Activated naive CD4-positive, alpha-beta T cell treated with anti-CD3 and anti-CD28 coated beads, Interleukin-2, amount 50 U/mL, for 24 hours (primary cell): Measurements from ENCODE around the gene POU4F3.

Source experiments
- H3K27ac Mint-ChIP-seq: one replicate; pipeline ENCODE4 v1.8.0; 2021; ENCODE audit warnings: mild to moderate bottlenecking, mixed read lengths
- H3K27me3 Mint-ChIP-seq: one replicate; pipeline ENCODE4 v1.8.0; 2021; ENCODE audit warnings: mixed read lengths
- H3K36me3 Mint-ChIP-seq: one replicate; pipeline ENCODE4 v1.8.0; 2021; ENCODE audit warnings: mixed read lengths
- H3K4me1 Mint-ChIP-seq: one replicate; pipeline ENCODE4 v1.8.0; 2021; ENCODE audit warnings: mixed read lengths
- H3K4me3 Mint-ChIP-seq: one replicate; pipeline ENCODE4 v1.8.0; 2021; ENCODE audit warnings: mild to moderate bottlenecking, mixed read lengths
- H3K9me3 Mint-ChIP-seq: one replicate; pipeline ENCODE4 v1.8.0; 2021; ENCODE audit warnings: mixed read lengths

The POU4F3 gene

DNA sequence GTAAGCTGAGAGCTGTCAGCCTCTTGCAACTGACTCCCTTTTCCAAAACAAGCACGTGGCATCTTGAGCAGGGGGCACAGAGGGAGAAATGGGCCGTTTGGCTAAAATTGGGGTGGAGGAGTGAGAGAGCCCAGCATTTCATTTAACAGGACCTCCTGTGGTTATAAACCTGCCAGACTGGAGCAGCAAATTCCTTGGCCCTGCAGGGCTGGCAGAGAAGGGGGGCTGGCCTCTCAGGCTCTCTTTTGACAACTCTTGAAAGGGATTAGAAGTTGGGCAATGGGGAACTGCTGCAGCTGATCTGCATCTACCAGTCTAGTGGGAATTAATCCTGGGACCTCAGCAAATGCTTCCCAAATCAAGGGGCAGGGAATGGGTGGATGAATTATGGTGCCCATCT is 7.2 kb upstream of the POU4F3 start:
- Mint-ChIP-seq H3K9me3 (no peaks in the 10 kb centered on the region), H3K4me1 (no peaks in the 10 kb centered on the region), H3K4me3 (no peak overlapping the region), H3K27ac (no peak overlapping the region), H3K27me3 (peaks cover 37% of the 10 kb centered on the region), H3K36me3 (no peaks in the 10 kb centered on the region)

DNA sequence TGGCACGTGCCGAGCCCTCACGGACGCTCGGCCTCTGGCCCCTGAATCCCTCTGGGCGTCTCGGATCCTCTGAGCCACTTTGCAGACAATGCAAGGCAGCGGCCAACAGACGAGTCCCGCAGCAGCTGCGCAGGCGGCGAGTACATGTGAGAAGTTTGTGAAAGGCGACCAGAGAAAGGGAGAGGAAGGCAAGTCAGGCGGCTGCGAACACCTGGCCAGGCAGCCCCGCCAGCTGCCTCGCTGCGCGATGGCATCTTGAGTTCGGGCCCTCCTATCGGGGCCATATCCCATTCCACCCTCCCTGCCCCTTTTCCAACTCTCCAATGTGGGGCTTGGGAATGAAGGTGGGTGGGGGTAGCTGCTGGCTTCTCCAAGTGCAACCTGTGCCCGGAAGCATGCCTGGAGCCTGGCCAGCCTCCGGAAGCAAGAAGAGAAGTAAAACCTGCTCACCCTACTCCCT is 4.5 kb upstream of the POU4F3 start:
- Mint-ChIP-seq H3K9me3 (no peaks in the 10 kb centered on the region), H3K27me3 (peaks cover 43% of the 10 kb centered on the region), H3K4me3 (no peak overlapping the region), H3K4me1 (peaks cover 3% of the 10 kb centered on the region), H3K36me3 (no peaks in the 10 kb centered on the region), H3K27ac (no peak overlapping the region)

DNA sequence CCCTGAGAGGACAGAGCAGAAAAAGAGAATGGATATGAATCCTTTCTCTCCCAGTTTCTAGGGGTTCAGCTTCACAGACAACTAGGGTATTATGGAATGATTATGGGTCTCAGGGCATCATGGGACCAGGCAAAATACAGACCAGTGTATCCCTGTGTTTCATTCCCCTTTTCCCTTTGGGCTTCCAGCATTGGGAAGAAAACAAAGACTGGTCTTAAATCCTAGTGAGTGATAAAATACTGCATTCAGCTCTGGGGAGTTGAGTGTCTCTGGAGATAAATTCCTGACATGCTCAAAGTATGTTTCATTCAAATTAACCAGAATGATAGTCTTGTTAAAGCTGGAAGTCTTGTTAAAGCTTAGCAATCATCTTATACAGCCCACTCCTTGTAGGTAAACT is 2.4 kb upstream of the POU4F3 start:
- Mint-ChIP-seq H3K4me1 (peaks cover 3% of the 10 kb centered on the region), H3K36me3 (no peaks in the 10 kb centered on the region), H3K4me3 (no peak overlapping the region), H3K27me3 (peaks cover 54% of the 10 kb centered on the region), H3K9me3 (no peaks in the 10 kb centered on the region), H3K27ac (no peak overlapping the region)

DNA sequence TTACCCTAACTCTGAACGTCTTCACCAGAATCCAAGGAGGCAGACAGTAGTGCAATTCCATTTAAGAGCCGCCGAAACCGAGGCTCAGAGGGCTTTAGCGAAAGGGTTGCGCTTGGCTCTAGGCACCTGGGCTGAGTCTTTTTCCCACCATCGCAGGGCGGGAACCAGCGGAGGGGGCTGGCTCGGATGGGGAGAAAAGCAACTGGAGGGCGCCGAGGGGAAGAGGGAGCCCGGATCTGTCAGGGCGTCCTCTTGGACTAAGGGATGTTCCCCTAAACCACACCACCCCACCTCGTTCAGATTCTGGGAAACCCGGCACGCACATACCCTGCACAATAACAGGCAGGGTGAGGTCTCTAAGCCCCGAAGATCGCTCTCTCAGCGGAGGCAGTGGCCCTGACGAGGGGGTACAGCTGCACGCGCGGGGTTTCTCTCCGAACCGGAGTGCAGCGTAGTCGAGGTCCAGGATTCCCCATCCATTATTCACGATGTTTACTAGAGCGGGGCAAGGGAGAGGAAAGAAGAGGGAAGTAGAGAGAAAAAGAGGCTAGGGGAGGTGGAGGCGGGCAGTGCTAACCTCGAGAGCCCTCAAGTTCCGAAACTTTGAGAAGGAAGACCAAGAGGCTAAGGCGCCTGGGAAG is 1.3 kb upstream of the POU4F3 start:
- Mint-ChIP-seq H3K4me3 (no peak overlapping the region), H3K27me3 (peaks cover 60% of the 10 kb centered on the region), H3K4me1 (peaks cover 3% of the 10 kb centered on the region), H3K27ac (no peak overlapping the region), H3K36me3 (no peaks in the 10 kb centered on the region), H3K9me3 (no peaks in the 10 kb centered on the region)

DNA sequence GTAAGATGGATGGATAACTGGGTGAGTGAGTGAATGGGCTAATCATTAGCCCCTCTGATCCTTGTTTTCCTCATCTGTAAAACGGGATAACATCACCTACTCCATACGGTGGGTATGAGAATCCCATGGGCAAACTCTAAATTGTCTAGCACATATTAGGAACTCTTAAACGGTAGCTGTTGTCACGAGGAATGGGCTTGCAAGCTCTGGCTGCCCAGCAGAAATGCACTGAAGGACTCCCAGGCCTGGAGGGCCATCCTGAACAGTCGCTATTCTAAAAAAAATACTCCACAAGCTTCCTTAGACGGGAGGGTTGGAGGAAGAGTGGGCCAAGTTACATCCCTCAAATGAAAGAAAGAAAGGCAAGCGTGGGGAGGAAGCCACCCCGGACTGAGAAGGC is 711 bp upstream of the POU4F3 start:
- Mint-ChIP-seq H3K27me3 (peaks cover 65% of the 10 kb centered on the region), H3K36me3 (no peaks in the 10 kb centered on the region), H3K27ac (no peak overlapping the region), H3K9me3 (no peaks in the 10 kb centered on the region), H3K4me3 (no peak overlapping the region), H3K4me1 (peaks cover 3% of the 10 kb centered on the region)

DNA sequence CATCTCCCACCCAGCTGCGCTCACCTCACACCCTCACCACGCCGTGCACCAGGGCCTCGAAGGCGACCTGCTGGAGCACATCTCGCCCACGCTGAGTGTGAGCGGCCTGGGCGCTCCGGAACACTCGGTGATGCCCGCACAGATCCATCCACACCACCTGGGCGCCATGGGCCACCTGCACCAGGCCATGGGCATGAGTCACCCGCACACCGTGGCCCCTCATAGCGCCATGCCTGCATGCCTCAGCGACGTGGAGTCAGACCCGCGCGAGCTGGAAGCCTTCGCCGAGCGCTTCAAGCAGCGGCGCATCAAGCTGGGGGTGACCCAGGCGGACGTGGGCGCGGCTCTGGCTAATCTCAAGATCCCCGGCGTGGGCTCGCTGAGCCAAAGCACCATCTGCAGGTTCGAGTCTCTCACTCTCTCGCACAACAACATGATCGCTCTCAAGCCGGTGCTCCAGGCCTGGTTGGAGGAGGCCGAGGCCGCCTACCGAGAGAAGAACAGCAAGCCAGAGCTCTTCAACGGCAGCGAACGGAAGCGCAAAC is 1.1 kb downstream of the POU4F3 start:
- no peaks in the 10 kb centered on the region for H3K9me3 Mint-ChIP-seq
- H3K27ac Mint-ChIP-seq: no peak overlapping the region
- no peaks in the 10 kb centered on the region for H3K36me3 Mint-ChIP-seq
- peaks cover 11% of the 10 kb centered on the region for H3K4me1 Mint-ChIP-seq
- H3K27me3 Mint-ChIP-seq: peaks cover 64% of the 10 kb centered on the region
- H3K4me3 Mint-ChIP-seq: no peak overlapping the region

DNA sequence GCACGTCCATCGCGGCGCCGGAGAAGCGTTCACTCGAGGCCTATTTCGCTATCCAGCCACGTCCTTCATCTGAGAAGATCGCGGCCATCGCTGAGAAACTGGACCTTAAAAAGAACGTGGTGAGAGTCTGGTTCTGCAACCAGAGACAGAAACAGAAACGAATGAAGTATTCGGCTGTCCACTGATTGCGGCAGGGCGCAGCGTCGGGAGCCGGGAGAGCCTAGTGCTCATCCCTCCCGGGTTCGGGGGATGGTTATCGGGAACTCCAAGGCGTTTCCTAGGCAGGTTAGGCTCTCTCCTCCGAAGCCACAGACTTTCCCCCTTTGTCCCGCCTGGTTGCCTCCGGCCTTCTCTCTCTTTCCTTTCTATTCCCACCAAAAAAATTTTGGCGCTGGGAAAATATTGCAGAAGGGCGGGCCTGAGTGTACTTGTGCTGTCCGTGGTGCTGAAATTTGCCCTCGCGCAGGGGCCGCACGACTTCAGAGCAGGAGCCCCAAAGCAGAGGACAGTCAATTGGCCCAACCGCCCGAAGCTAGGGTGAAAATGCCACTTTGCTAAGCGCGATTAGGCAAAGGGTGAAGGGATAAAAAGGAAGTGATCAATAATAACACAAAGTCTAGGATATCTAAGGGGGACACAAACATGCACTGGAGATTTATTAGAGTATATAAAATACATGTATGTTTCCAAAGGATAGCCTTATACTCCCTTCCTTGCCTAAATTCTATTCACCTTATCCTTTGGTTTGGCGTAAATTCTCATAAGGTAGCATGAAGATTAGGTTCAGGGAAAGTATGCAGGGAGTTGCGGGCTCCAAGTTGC is 1.8 kb downstream of the POU4F3 start:
- no peak overlapping the region for H3K27ac Mint-ChIP-seq
- H3K9me3 Mint-ChIP-seq: no peaks in the 10 kb centered on the region
- peaks cover 16% of the 10 kb centered on the region for H3K4me1 Mint-ChIP-seq
- H3K4me3 Mint-ChIP-seq: no peak overlapping the region
- peaks cover 64% of the 10 kb centered on the region for H3K27me3 Mint-ChIP-seq
- H3K36me3 Mint-ChIP-seq: no peaks in the 10 kb centered on the region

DNA sequence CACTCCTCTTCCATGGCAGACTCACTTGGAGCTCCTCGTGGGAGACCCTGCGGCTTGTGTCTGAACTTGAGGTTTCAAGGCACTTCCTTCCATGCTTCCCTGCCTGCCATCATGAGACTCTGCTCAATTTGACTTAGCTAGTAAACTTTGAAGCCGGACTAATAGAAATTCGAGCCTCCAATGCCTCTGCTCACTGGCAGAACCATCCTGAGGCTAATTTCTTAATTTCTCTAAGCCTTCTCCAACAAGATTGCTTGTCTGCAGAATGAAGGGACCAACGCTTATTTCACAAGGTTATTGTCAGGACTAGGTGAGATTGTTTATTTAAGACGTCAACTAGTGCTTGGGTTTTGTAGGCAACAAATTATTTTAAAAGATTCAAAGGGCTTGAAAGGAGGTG is 3.2 kb downstream of the POU4F3 start:
- no peaks in the 10 kb centered on the region for H3K9me3 Mint-ChIP-seq
- no peak overlapping the region for H3K27ac Mint-ChIP-seq
- H3K4me1 Mint-ChIP-seq: peaks cover 27% of the 10 kb centered on the region
- H3K4me3 Mint-ChIP-seq: no peak overlapping the region
- no peaks in the 10 kb centered on the region for H3K36me3 Mint-ChIP-seq
- H3K27me3 Mint-ChIP-seq: peaks cover 66% of the 10 kb centered on the region

DNA sequence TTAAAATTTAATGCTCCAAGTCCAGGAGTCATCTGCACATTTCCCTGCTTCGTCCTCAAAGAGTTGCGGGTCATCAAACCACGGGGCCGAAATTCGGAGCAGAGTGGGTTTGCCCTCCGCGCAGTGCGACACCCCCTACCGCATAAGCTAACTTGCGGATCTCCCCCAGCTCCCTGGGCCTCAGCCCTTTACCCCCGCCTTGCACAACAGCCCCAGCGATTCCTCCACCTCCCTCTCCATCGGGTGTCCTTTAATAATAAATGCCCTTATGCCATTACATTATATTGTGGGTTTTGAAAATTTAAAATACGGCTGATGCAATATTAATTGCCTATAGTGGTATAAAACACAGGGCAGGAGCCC is 3.9 kb downstream of the POU4F3 start:
- peaks cover 64% of the 10 kb centered on the region for H3K27me3 Mint-ChIP-seq
- no peaks in the 10 kb centered on the region for H3K36me3 Mint-ChIP-seq
- H3K27ac Mint-ChIP-seq: no peak overlapping the region
- no peak overlapping the region for H3K4me3 Mint-ChIP-seq
- peaks cover 27% of the 10 kb centered on the region for H3K4me1 Mint-ChIP-seq
- no peaks in the 10 kb centered on the region for H3K9me3 Mint-ChIP-seq

DNA sequence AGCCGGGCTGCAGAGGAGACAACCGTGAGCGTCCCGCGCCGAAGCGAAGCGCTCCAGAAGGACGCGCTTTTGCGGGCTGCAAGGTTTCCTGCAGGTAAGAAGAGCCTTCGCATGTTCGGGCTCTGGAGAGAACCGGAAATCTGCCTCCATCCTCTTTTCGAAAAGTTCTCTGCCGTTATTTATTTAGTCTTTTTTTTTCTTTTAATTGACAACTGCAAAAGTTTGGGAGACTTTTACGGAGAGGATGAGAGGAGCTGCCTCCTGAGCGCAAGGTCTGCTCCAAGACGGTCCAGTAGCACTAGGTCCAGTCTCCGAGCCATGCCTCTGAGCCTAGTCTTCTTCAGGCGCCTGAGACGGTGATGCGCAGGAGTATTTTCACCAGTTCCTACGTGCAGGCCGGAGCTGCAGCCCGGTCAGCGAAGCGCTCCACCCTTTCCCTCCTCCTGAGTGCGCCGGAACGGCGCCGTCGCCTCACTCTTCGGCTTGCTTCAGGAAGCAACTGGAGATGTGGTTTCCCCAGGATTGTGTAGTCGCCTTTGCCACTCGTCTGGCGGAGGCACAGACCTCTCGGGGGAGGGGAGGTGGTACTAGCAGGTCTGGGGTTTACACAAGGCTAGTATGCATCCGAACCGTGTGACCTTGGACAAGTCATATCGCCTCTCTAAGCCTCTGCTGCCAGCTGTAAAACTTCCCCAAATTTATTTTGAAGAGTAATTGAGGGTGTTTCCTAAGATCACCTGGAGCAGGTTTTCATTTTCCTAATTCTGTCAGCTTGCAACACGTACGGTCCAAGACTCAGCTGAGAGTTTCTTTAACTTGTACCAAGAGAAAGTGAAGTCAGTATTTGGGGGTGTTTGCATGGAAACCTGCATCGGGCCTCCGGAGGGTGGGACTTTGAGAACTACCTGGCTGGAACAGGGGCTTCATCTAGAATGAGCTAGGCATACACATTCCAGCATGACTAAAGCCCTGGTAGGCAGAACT is 4.5 kb downstream of the POU4F3 start:
- Mint-ChIP-seq H3K27ac (no peak overlapping the region), H3K4me3 (no peak overlapping the region), H3K27me3 (peaks cover 58% of the 10 kb centered on the region)

DNA sequence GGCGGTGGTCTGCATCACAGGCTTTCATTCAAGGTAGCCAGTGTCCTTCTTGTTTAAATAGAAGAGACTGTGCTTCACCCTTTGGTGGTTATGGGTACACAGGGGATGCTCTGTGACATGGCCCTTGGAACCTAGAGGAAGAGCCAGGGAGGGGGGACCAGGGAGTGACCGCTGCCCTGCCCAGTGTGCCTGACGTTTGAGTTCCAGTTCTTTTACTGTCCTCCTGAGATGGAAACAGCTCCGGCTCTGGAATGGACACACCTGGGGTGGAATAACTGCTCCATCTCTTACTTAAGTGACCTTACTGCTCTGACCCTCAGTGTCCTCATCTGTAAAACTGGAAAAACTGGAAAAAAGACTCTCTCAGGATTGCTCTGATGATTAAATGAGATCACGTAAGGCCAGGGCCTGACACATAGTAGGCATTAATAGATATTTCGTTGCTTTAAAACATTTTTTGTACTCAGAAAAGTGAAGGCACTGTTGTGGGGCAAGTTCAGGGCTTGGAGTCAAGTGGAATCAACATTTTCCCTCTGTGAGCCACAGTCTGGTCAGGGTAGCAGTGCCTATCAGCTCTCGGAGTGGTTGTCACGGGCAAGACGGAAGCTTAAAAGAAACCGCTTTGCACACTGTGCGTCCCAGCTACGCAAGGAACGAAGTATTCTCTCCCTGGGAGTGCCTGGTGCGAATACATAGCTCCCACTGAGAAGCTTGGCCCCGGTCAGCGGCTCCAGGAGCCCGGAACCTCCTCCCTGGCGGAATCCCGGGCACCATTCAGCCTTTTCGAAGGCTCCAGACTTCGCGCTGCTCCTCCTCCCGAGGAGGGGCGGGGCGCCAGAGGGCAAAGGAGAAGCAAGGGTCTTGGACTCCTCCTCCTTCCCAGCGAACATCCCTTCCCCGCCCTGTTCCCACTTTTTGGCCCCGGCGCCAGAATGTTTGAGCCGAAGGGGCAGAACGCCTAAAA is 5.8 kb downstream of the POU4F3 start:
- Mint-ChIP-seq H3K9me3 (no peaks in the 10 kb centered on the region), H3K4me1 (peaks cover 23% of the 10 kb centered on the region), H3K27ac (no peak overlapping the region), H3K36me3 (no peaks in the 10 kb centered on the region), H3K27me3 (peaks cover 58% of the 10 kb centered on the region), H3K4me3 (peak overlapping the region; percentile 69)

More for the DNA sequence above, 4.5 kb downstream of the POU4F3 start:
- H3K4me1 Mint-ChIP-seq: peaks cover 23% of the 10 kb centered on the region
- no peaks in the 10 kb centered on the region for H3K36me3 Mint-ChIP-seq
- no peaks in the 10 kb centered on the region for H3K9me3 Mint-ChIP-seq

DNA sequence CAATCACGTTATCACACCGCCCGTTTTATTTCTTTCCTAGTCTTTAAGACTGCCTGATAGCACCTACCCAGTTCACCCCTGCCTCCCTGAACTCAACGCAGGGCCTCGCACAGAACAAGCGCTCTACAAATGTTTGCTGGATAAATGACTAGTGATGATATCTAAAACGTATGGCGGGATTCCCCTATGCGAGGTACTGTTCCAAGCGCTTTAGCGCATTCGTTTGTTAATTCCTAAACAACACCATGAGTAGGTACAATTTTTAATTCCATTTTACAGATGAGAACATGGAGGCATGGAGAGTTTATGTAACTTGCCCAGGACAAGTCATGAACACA is 6.6 kb downstream of the POU4F3 start:
- H3K4me1 Mint-ChIP-seq: peaks cover 23% of the 10 kb centered on the region
- no peaks in the 10 kb centered on the region for H3K36me3 Mint-ChIP-seq
- no peak overlapping the region for H3K27ac Mint-ChIP-seq
- H3K27me3 Mint-ChIP-seq: peaks cover 53% of the 10 kb centered on the region
- no peaks in the 10 kb centered on the region for H3K9me3 Mint-ChIP-seq
- H3K4me3 Mint-ChIP-seq: peak overlapping the region; percentile 13

DNA sequence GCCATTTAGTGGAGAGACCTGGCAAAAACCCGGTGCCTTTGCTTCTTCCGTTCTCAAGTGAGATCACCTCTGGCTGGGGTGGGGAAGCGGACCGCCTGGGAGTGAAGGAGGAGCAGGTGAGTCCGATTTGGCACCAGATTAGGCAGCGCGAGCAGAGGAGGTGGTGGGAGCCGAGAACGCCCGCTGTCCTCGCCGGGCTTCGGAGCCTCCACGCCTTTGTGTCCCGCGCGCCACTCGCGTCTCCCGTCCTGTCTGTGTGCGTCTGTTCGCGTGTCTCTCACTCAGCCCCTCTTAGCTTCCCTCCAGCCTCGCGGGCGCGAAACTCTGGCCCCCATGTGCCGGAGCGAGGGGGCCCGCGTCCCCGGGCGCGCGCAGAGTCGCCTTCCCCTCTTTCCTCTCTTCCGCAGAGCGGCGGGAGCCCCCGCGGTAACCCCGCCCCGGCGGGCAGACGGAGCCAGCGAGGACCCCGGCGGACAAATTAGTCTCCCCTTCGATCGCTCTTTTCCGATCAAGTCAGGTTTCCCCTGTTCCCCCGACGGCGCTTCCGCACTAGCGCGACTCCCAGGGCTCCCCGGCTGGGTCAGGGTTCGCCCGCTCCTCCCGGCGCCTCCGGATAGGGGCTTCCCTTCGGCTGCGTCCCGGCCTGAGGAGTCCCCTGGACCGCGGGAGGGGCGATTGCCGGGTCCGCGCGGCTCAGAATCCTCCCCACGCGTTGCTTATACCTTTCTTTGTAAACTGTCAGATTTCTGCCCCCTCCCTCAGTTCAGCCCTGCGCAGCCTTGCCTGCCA is 7.1 kb downstream of the POU4F3 start:
- Mint-ChIP-seq H3K27ac (no peak overlapping the region), H3K4me3 (peak overlapping the region; percentile 36), H3K27me3 (peaks cover 53% of the 10 kb centered on the region), H3K9me3 (no peaks in the 10 kb centered on the region), H3K36me3 (no peaks in the 10 kb centered on the region), H3K4me1 (peaks cover 23% of the 10 kb centered on the region)

DNA sequence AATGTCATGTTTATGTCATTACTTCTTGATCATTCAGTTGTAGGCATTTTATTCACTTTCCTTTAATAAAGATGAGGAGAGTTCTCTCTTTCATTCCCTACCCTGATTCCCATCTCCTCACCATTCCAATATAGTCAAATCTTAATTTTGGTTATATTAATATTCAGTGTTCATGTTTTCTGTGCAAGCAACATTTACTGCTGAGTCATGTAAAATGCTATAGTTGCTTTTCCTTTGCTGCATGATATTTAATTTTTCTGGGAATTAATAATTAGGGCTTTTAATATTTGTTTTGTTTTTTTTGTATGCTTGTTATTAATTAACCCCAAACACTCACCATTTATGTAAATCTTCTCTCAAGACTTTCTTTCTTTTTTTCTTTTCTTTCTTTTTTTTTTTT is 18.5 kb downstream of the POU4F3 start:
- H3K27me3 Mint-ChIP-seq: peaks cover 16% of the 10 kb centered on the region
- no peaks in the 10 kb centered on the region for H3K9me3 Mint-ChIP-seq
- H3K36me3 Mint-ChIP-seq: no peaks in the 10 kb centered on the region
- no peaks in the 10 kb centered on the region for H3K4me1 Mint-ChIP-seq
- H3K4me3 Mint-ChIP-seq: no peak overlapping the region
- H3K27ac Mint-ChIP-seq: no peak overlapping the region
